Measurements from ENCODE around the gene CYP8B1. TPM values are rescaled to one million over a fixed set of nuclear protein-coding genes. Genes with fewer than 3 reads are reported as not detected.

CYP8B1 gene
- total and polyA plus RNA-seq, 2 donors = 0.10 TPM; not detected in 1

Other genes with a start within 250 kb of the CYP8B1 start
- gene ZBTB47, start 222.2 kb downstream of the CYP8B1 start, total RNA-seq = 17.1 TPM
- 48.2 TPM for gene ZBTB47, start 222.2 kb downstream of the CYP8B1 start, polyA plus RNA-seq
- gene KLHL40, start 190.3 kb downstream of the CYP8B1 start, total RNA-seq = 3.5 TPM
- gene KLHL40, start 190.3 kb downstream of the CYP8B1 start, polyA plus RNA-seq = 0.06 TPM
- gene HHATL, start 173.1 kb downstream of the CYP8B1 start, total RNA-seq = 0.69 TPM
- 0.08 TPM for gene HHATL, start 173.1 kb downstream of the CYP8B1 start, polyA plus RNA-seq
- 1.1 TPM for gene CCDC13, start 102.6 kb downstream of the CYP8B1 start, total RNA-seq
- 1.5 TPM for gene CCDC13, start 102.6 kb downstream of the CYP8B1 start, polyA plus RNA-seq
- 144 TPM for gene HIGD1A, start 71.4 kb downstream of the CYP8B1 start, total RNA-seq
- 207 TPM for gene HIGD1A, start 71.4 kb downstream of the CYP8B1 start, polyA plus RNA-seq
- gene ACKR2, start 66.4 kb downstream of the CYP8B1 start, total RNA-seq = 6.8 TPM
- gene ACKR2, start 66.4 kb downstream of the CYP8B1 start, polyA plus RNA-seq = 5.7 TPM
- gene ZNF662, start 30.3 kb upstream of the CYP8B1 start, total RNA-seq = 22.5 TPM
- 5.1 TPM for gene ZNF662, start 30.3 kb upstream of the CYP8B1 start, polyA plus RNA-seq
- 25.1 TPM for gene GASK1A, start 103.4 kb upstream of the CYP8B1 start, total RNA-seq
- 10.5 TPM for gene GASK1A, start 103.4 kb upstream of the CYP8B1 start, polyA plus RNA-seq
- gene POMGNT2, start 230.2 kb upstream of the CYP8B1 start, total RNA-seq = 15.6 TPM
- gene POMGNT2, start 230.2 kb upstream of the CYP8B1 start, polyA plus RNA-seq = 39.8 TPM